Measurements from ENCODE around the gene TLR5. TPM values are rescaled to one million over a fixed set of nuclear protein-coding genes. Genes with fewer than 3 reads are reported as not detected.
"Not testable (repeated sequence)": the region's sequence is repeated elsewhere in the genome, so short reads cannot be mapped to it uniquely, and the experiment has no call there.

The TLR5 gene
- total RNA-seq, 4 donors from 2014 or later = 3.5 to 15.1 (median 6.0) TPM

- Histone ChIP-seq H3K27ac (peak overlapping the region in 1 of 4 donors; percentile 41), H3K4me3 (no peak overlapping the region), H3K4me1 (peaks cover 0 to 5% (median 4%) of the 10 kb centered on the region in 3 donors), H3K36me3 (no peaks in the 10 kb centered on the region), H3K27me3 (no peaks in the 10 kb centered on the region), H3K9me3 (no peaks in the 10 kb centered on the region)
- peak; percentile 42 for ATAC-seq
- WGBS, 2 donors (ENCODE audit: low coverage in 1 of 2) = 36 to 48% methylated on average over 3 to 5 of the region's 5 CpGs
- TF ChIP-seq EP300 (IDR thresholded peaks at IDR 0.05) (no peak), CTCF (IDR thresholded peaks at IDR 0.05) (no peak), POLR2AphosphoS5 (IDR thresholded peaks at IDR 0.05) (no peak), POLR2A (IDR thresholded peaks at IDR 0.05) (no peak)
These were observed 34.6 kb upstream of the TLR5 start for GRCh38 chr1:223177681-223178080.

GRCh38 chr1:223176437-223176836 lies 33.4 kb upstream of the TLR5 start:
- ATAC-seq = no peak
- Histone ChIP-seq H3K9me3 (no peaks in the 10 kb centered on the region), H3K36me3 (no peaks in the 10 kb centered on the region), H3K4me3 (no peak overlapping the region), H3K27me3 (no peaks in the 10 kb centered on the region), H3K4me1 (peaks cover 0 to 4% (median 4%) of the 10 kb centered on the region in 3 donors), H3K27ac (no peak overlapping the region)
- WGBS, 2 donors (ENCODE audit: low coverage in 1 of 2) = 88 to 100% methylated on average over 2 of the region's 3 CpGs
- no peak for TF ChIP-seq POLR2A (IDR thresholded peaks at IDR 0.05)
- TF ChIP-seq CTCF (IDR thresholded peaks at IDR 0.05) = no peak
- no peak for TF ChIP-seq EP300 (IDR thresholded peaks at IDR 0.05)
- TF ChIP-seq POLR2AphosphoS5 (IDR thresholded peaks at IDR 0.05) = no peak

GRCh38 chr1:223175633-223176032 lies 32.6 kb upstream of the TLR5 start:
- no peaks in the 10 kb centered on the region for H3K27me3 ChIP-seq
- peak overlapping the region in 1 of 4 donors; percentile 29 for H3K27ac ChIP-seq
- peak; percentile 66 for ATAC-seq
- H3K9me3 ChIP-seq = no peaks in the 10 kb centered on the region
- TF ChIP-seq POLR2A (IDR thresholded peaks at IDR 0.05) (no peak), POLR2AphosphoS5 (IDR thresholded peaks at IDR 0.05) (no peak), CTCF (IDR thresholded peaks at IDR 0.05) (no peak), EP300 (IDR thresholded peaks at IDR 0.05) (no peak)
- no peaks in the 10 kb centered on the region for H3K36me3 ChIP-seq
- H3K4me1 ChIP-seq = peaks cover 0 to 4% (median 0%) of the 10 kb centered on the region in 3 donors
- WGBS, 2 donors (ENCODE audit: low coverage in 1 of 2) = 48 to 74% methylated on average over 3 of the region's 3 CpGs
- H3K4me3 ChIP-seq = no peak overlapping the region

GRCh38 chr1:223175032-223175431 lies 32.0 kb upstream of the TLR5 start:
- no peak for ATAC-seq
- Histone ChIP-seq H3K27ac (peak overlapping the region in 1 of 4 donors; percentile 29), H3K4me3 (no peak overlapping the region), H3K36me3 (no peaks in the 10 kb centered on the region), H3K4me1 (no peaks in the 10 kb centered on the region), H3K9me3 (no peaks in the 10 kb centered on the region), H3K27me3 (no peaks in the 10 kb centered on the region)
- TF ChIP-seq POLR2A (IDR thresholded peaks at IDR 0.05) = no peak
- TF ChIP-seq CTCF (IDR thresholded peaks at IDR 0.05) = no peak
- no peak for TF ChIP-seq EP300 (IDR thresholded peaks at IDR 0.05)
- no peak for TF ChIP-seq POLR2AphosphoS5 (IDR thresholded peaks at IDR 0.05)
- 73 to 100% methylated on average over 2 to 3 of the region's 4 CpGs for WGBS, 2 donors (ENCODE audit: low coverage in 1 of 2)

- not testable (repeated sequence) for H3K36me3 ChIP-seq, H3K27ac ChIP-seq, H3K9me3 ChIP-seq, H3K4me3 ChIP-seq, ATAC-seq, H3K27me3 ChIP-seq, H3K4me1 ChIP-seq
- WGBS, 2 donors (ENCODE audit: low coverage in 1 of 2) = 91 to 100% methylated on average over 2 to 5 of the region's 5 CpGs
These were observed 26.4 kb upstream of the TLR5 start for GRCh38 chr1:223169458-223169857.

Data from gastroesophageal sphincter (tissue), 4 donors.